Esophagus muscularis mucosa (tissue), 3 donors: ENCODE data around the gene MISP3.

Experiments used
- CTCF ChIP-seq, 3 experiments: fragments of 200-600 bp in 2 of 3; fragments of 450-650 bp in 1 of 3; sonication (generic) in 2 of 3; IDR thresholded peaks; one replicate each; pipeline ENCODE4 v1.5.1; 2017 to 2019; ENCODE audit warnings: antibody characterized with exemption in 3 of 3, mild to moderate bottlenecking in 2 of 3, moderate library complexity in 1 of 3
- EP300 ChIP-seq: sonication (generic); formaldehyde crosslinking; IDR thresholded peaks from one replicate; pipeline ENCODE4 v1.6.1; 2017; ENCODE audit warnings: antibody characterized with exemption

GRCh38 chr19:14027856-14028450 lies 44.6 kb upstream of the MISP3 start, which contains the start of gene RLN3:
- TF ChIP-seq CTCF (IDR thresholded peaks at IDR 0.05) (no peak), EP300 (no peak)
